Astrocyte of the cerebellum (primary cell): Measurements from ENCODE around the gene FBXL17.
A peak's percentile ranks its signal among the peaks of the same experiment; 100 is the strongest.

Source experiments
- DNase-seq: peaks from one replicate; pipeline ENCODE4 v3.0.0-alpha.2; 2011; ENCODE audit warnings: low read depth
- H3K4me3 ChIP-seq: 2 replicates; pipeline ENCODE4 v1.5.1; 2011; ENCODE audit warnings: mild to moderate bottlenecking, low read depth, low read length, moderate library complexity
- CTCF ChIP-seq: IDR thresholded peaks from 2 replicates; pipeline ENCODE4 v1.5.1; 2012; ENCODE audit warnings: low read length, low read depth, moderate library complexity, mild to moderate bottlenecking; ENCODE audit errors: missing control alignments
- in situ Hi-C: cut with HindIII; loops from 2 replicates; pipeline ENCODE4 v1.10.0; 2017; ENCODE audit warnings: low sequenced_read_pairs

FBXL17 gene

GRCh38 chr5:107884871-107885270, 497.0 kb downstream of the FBXL17 start:
- TF ChIP-seq CTCF: no peak
- no peak for DNase-seq
- in situ Hi-C loops: no loop called here
- no peak overlapping the region for H3K4me3 ChIP-seq

- no peak for DNase-seq
- no peak overlapping the region for H3K4me3 ChIP-seq
- TF ChIP-seq CTCF: no peak
- in situ Hi-C loops: no loop called here
Observed at GRCh38 chr5:107878661-107879060, 503.2 kb downstream of the FBXL17 start.

GRCh38 chr5:107876906-107877305, 505.0 kb downstream of the FBXL17 start:
- in situ Hi-C loops: no loop called here
- no peak for DNase-seq
- no peak for TF ChIP-seq CTCF
- H3K4me3 ChIP-seq: no peak overlapping the region

GRCh38 chr5:107876261-107876660, 505.6 kb downstream of the FBXL17 start:
- H3K4me3 ChIP-seq: no peak overlapping the region
- DNase-seq: no peak
- TF ChIP-seq CTCF: no peak
- in situ Hi-C loops: no loop called here

GRCh38 chr5:107875833-107876232, 506.1 kb downstream of the FBXL17 start:
- H3K4me3 ChIP-seq: no peak overlapping the region
- in situ Hi-C loops: no loop called here
- TF ChIP-seq CTCF: peak; percentile 49
- peak; percentile 41 for DNase-seq

GRCh38 chr5:107874795-107875194, 507.1 kb downstream of the FBXL17 start:
- no peak for DNase-seq
- TF ChIP-seq CTCF: no peak
- in situ Hi-C loops: no loop called here
- no peak overlapping the region for H3K4me3 ChIP-seq

GRCh38 chr5:107873877-107874276, 508.0 kb downstream of the FBXL17 start:
- TF ChIP-seq CTCF: no peak
- DNase-seq: no peak
- H3K4me3 ChIP-seq: no peak overlapping the region
- in situ Hi-C loops: no loop called here
